Ovary (tissue), 9 donors: ENCODE data around the gene NRCAM. TPM values are rescaled to one million over a fixed set of nuclear protein-coding genes. Genes with fewer than 3 reads are reported as not detected.

Source experiments
- DNase-seq, 5 donors: peaks; one replicate each; pipeline ENCODE4 v3.0.0-alpha.2; 2019 to 2020
- H3K27ac ChIP-seq, 2 donors: fragments of 200-600 bp; one replicate each; pipeline versions ENCODE4 v1.5.1 to v1.8.0; 2019 to 2022
- H3K27me3 ChIP-seq: fragments of 200-600 bp; one replicate; pipeline ENCODE4 v1.8.0; 2022
- H3K36me3 ChIP-seq: fragments of 200-600 bp; sonication (generic); one replicate; pipeline ENCODE4 v1.5.1; 2019
- H3K4me1 ChIP-seq: one replicate; pipeline ENCODE4 v1.8.1; 2013; ENCODE audit warnings: mild to moderate bottlenecking, moderate library complexity; ENCODE audit not compliant: insufficient read depth
- H3K4me3 ChIP-seq: fragments of 200-600 bp; sonication (generic); one replicate; pipeline ENCODE4 v1.5.1; 2017
- H3K9me3 ChIP-seq, 2 donors: fragments of 200-600 bp in 1 of 2; sonication (generic) in 1 of 2; one replicate each; pipeline versions ENCODE4 v1.5.1 to v1.8.1; 2013 to 2019; ENCODE audit warnings: mild to moderate bottlenecking in 1 of 2, moderate library complexity in 1 of 2
- CTCF ChIP-seq, 3 donors: fragments of 450-650 bp in 2 of 3; fragments of 200-600 bp in 1 of 3; IDR thresholded peaks; one replicate each; pipeline versions ENCODE4 v1.5.1 to v1.8.0; 2016 to 2022; ENCODE audit warnings: antibody characterized with exemption in 3 of 3, mild to moderate bottlenecking in 1 of 3
- EP300 ChIP-seq: sonication (generic); formaldehyde crosslinking; IDR thresholded peaks from one replicate; pipeline ENCODE4 v1.6.1; 2017; ENCODE audit warnings: antibody characterized with exemption
- POLR2A ChIP-seq: fragments of 450-650 bp; IDR thresholded peaks from one replicate; pipeline ENCODE4 v1.6.1; 2017; ENCODE audit warnings: antibody characterized with exemption, mild to moderate bottlenecking, moderate library complexity
- WGBS, 3 donors: extraction: QIAGEN DNeasy Blood & Tissue Kit in 1 of 3; methylation state at CpG; one replicate each; pipeline versions ENCODE4 v1.1.5 to v1.1.7; 2013 to 2017; 5-methylcytosine and 5-hydroxymethylcytosine counted together
- intact Hi-C, 4 donors: fragments of 100-400 bp; cut with DNase I; formaldehyde crosslinking; loops; one replicate each; pipeline versions ENCODE4 v1.11.0 to v1.15.1; 2022 to 2023
- polyA plus RNA-seq, 2 donors: library from polyadenylated mRNA; stranded (reverse); fragments of 200-250 nt in 1 of 2; fragments of 350-450 nt in 1 of 2; fragmentation: Illumina TruSeq in 1 of 2; extraction: RNeasy Lipid Tissue Mini Kit (QIAGEN cat#74804) in 1 of 2; gene quantifications; one replicate each; pipeline ENCODE4 v1.2.3, GENCODE V29; 2013 to 2014
- total RNA-seq, 7 donors: library from RNA; depleted of rRNA in 2 of 7; stranded (reverse); fragments of >200 nt in 2 of 7; fragmentation: NEBNext Ultra II Directional in 3 of 7; extraction: Animal tissue kit (Norgen Biotek cat#: 25700) in 3 of 7; gene quantifications; one replicate each; pipeline versions ENCODE4 v1.1.0 to v1.2.4, GENCODE V29; 2016 to 2023
- donor health status: DM: no; HTN: no; CAD: no; lungs with moderate emphysema.
- donor health status: DM: no; HTN: no; CAD: no.
- donor health status: Bipolar disorder and iron deficiency.
- donor health status: DM: yes; HTN: yes; CAD: no.
- donor health status: DM: no; HTN: no; CAD: no.
- donor health status: DM: yes; HTN: yes; CAD: no.

The NRCAM gene
- total and polyA plus RNA-seq, 9 donors, result 0.61 to 14.8 (median 2.8) TPM

GRCh38 chr7:108461840-108462239 is 5.6 kb upstream of the NRCAM start:
- intact Hi-C loops, result no loop called here
- WGBS, 3 donors, result 18 to 32% (median 28%) methylated on average over 3 of the region's 3 CpGs
- DNase-seq, result no peak
- Histone ChIP-seq H3K27me3 (no peaks in the 10 kb centered on the region), H3K4me1 (no peaks in the 10 kb centered on the region), H3K36me3 (no peaks in the 10 kb centered on the region), H3K4me3 (no peak overlapping the region), H3K27ac (no peak overlapping the region), H3K9me3 (no peaks in the 10 kb centered on the region)
- no peak for TF ChIP-seq POLR2A
- TF ChIP-seq CTCF (IDR thresholded peaks at IDR 0.05), result no peak
- no peak for TF ChIP-seq EP300

GRCh38 chr7:108460964-108461363 is 4.7 kb upstream of the NRCAM start:
- H3K27ac ChIP-seq, result no peak overlapping the region
- intact Hi-C loops, result no loop called here

DNA sequence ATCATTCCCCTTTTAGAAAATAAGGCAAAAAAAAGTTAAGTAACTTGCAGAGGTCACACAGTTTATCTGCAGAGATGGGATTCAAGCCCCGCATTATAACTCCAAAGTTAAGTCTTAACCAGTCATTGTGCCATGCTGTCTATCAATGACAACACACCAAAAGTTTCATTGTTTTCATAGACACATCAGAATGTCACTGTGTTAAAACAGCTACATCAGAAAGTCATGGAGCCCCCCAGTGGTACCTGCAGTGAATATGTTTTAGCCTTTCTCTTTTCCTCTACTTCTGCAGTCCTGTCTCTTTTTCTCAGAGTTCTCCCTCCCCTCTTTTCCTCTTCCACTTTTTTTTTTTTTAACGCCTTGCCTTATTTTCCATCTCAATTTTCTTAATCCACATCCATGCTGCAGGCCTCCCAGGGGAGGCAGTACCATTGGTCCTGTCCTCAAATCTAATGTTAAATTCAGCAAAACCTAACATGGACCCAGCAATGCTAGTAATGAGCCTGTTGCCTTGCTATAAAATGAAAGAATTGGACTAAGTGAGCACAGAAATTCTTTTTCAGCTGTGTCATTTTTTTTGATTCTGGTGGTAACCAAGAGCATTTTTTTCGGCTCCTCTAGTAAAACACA is 3.8 kb upstream of the NRCAM start:
- no peak overlapping the region for H3K27ac ChIP-seq
- no peak for DNase-seq
- no peaks in the 10 kb centered on the region for H3K9me3 ChIP-seq
- H3K36me3 ChIP-seq, result no peaks in the 10 kb centered on the region
- TF ChIP-seq POLR2A (no peak), CTCF (IDR thresholded peaks at IDR 0.05) (no peak), EP300 (no peak)
- H3K4me3 ChIP-seq, result no peak overlapping the region
- WGBS, 3 donors, result 15 to 19% (median 16%) methylated on average over 3 of the region's 3 CpGs
- intact Hi-C loops, result no loop called here
- H3K27me3 ChIP-seq, result no peaks in the 10 kb centered on the region
- H3K4me1 ChIP-seq, result peaks cover 4% of the 10 kb centered on the region

More at GRCh38 chr7:108460964-108461363, 4.7 kb upstream of the NRCAM start:
- H3K4me3 ChIP-seq, result no peak overlapping the region
- H3K4me1 ChIP-seq, result no peaks in the 10 kb centered on the region
- H3K27me3 ChIP-seq, result no peaks in the 10 kb centered on the region
- 87 to 95% (median 94%) methylated on average over 1 of the region's 1 CpG for WGBS, 3 donors
- TF ChIP-seq POLR2A (no peak), CTCF (IDR thresholded peaks at IDR 0.05) (no peak), EP300 (no peak)
- no peaks in the 10 kb centered on the region for H3K36me3 ChIP-seq
- no peaks in the 10 kb centered on the region for H3K9me3 ChIP-seq
- no peak for DNase-seq

- Histone ChIP-seq H3K36me3 (no peaks in the 10 kb centered on the region), H3K27me3 (no peaks in the 10 kb centered on the region), H3K9me3 (no peaks in the 10 kb centered on the region), H3K4me3 (no peak overlapping the region), H3K4me1 (peaks cover 4% of the 10 kb centered on the region), H3K27ac (no peak overlapping the region)
- no peak for DNase-seq
- intact Hi-C loops, result no loop called here
- TF ChIP-seq EP300 (no peak), CTCF (IDR thresholded peaks at IDR 0.05) (no peak), POLR2A (no peak)
Observed at GRCh38 chr7:108457871-108458270, 1.6 kb upstream of the NRCAM start.
